ENCODE measurements around the gene ALDH1A3.

The ALDH1A3 gene

GRCh38 chr15:100923902-100924301 is 44.3 kb downstream of the ALDH1A3 start:
- no peak for DNase-seq (ENCODE audit: low read depth)
- TF ChIP-seq CTCF (conservative IDR thresholded peaks at IDR 0.05; ENCODE audit: control insufficient read depth, insufficient read depth, low read depth, low read length): no peak

GRCh38 chr15:100924436-100924835 is 44.8 kb downstream of the ALDH1A3 start:
- TF ChIP-seq CTCF (conservative IDR thresholded peaks at IDR 0.05; ENCODE audit: control insufficient read depth, insufficient read depth, low read depth, low read length): no peak
- H3K4me3 ChIP-seq (ENCODE audit: control insufficient read depth, low read depth, low read length): no peak overlapping the region
- DNase-seq (ENCODE audit: low read depth): no peak

More at GRCh38 chr15:100923902-100924301, 44.3 kb downstream of the ALDH1A3 start:
- no peak overlapping the region for H3K4me3 ChIP-seq (ENCODE audit: control insufficient read depth, low read depth, low read length)

GRCh38 chr15:100925480-100925879 is 45.8 kb downstream of the ALDH1A3 start:
- TF ChIP-seq CTCF (conservative IDR thresholded peaks at IDR 0.05; ENCODE audit: control insufficient read depth, insufficient read depth, low read depth, low read length): no peak
- no peak overlapping the region for H3K4me3 ChIP-seq (ENCODE audit: control insufficient read depth, low read depth, low read length)
- no peak for DNase-seq (ENCODE audit: low read depth)

- no peak overlapping the region for H3K4me3 ChIP-seq (ENCODE audit: control insufficient read depth, low read depth, low read length)
Measured at GRCh38 chr15:100926258-100926657, 46.6 kb downstream of the ALDH1A3 start.

GRCh38 chr15:100926971-100927756 is 47.5 kb downstream of the ALDH1A3 start:
- TF ChIP-seq CTCF (conservative IDR thresholded peaks at IDR 0.05; ENCODE audit: control insufficient read depth, insufficient read depth, low read depth, low read length): no peak
- H3K4me3 ChIP-seq (ENCODE audit: control insufficient read depth, low read depth, low read length): no peak overlapping the region
- no peak for DNase-seq (ENCODE audit: low read depth)

More at GRCh38 chr15:100926258-100926657, 46.6 kb downstream of the ALDH1A3 start:
- DNase-seq (ENCODE audit: low read depth): no peak
- TF ChIP-seq CTCF (conservative IDR thresholded peaks at IDR 0.05; ENCODE audit: control insufficient read depth, insufficient read depth, low read depth, low read length): peak; percentile 11

- H3K4me3 ChIP-seq (ENCODE audit: control insufficient read depth, low read depth, low read length): no peak overlapping the region
- no peak for TF ChIP-seq CTCF (conservative IDR thresholded peaks at IDR 0.05; ENCODE audit: control insufficient read depth, insufficient read depth, low read depth, low read length)
- no peak for DNase-seq (ENCODE audit: low read depth)
Measured at GRCh38 chr15:100928632-100929280, 49.1 kb downstream of the ALDH1A3 start.
